ENCODE measurements around the gene MORN1.

The MORN1 gene

GRCh38 chr1:2319291-2319690 lies 72.1 kb downstream of the MORN1 start:
- TF ChIP-seq CTCF (IDR thresholded peaks at IDR 0.05; ENCODE audit: extremely low read depth, insufficient read depth, missing control alignments): no peak
- DNase-seq (ENCODE audit: low spot score): no peak
- in situ Hi-C loops (cut with MboI; ENCODE audit: low pct_unique_long_range_greater_than_20kb, low sequenced_read_pairs, unreplicated experiment): no loop called here

- no peak for DNase-seq (ENCODE audit: low spot score)
- no peak for TF ChIP-seq CTCF (IDR thresholded peaks at IDR 0.05; ENCODE audit: extremely low read depth, insufficient read depth, missing control alignments)
- in situ Hi-C loops (cut with MboI; ENCODE audit: low pct_unique_long_range_greater_than_20kb, low sequenced_read_pairs, unreplicated experiment): no loop called here
Measured at GRCh38 chr1:2318314-2319278, 72.8 kb downstream of the MORN1 start.

- in situ Hi-C loops (cut with MboI; ENCODE audit: low pct_unique_long_range_greater_than_20kb, low sequenced_read_pairs, unreplicated experiment): no loop called here
- TF ChIP-seq CTCF (IDR thresholded peaks at IDR 0.05; ENCODE audit: extremely low read depth, insufficient read depth, missing control alignments): no peak
- DNase-seq (ENCODE audit: low spot score): no peak
Measured at GRCh38 chr1:2317230-2318065, 73.9 kb downstream of the MORN1 start.

GRCh38 chr1:2316451-2316961 lies 74.8 kb downstream of the MORN1 start:
- no peak for DNase-seq (ENCODE audit: low spot score)
- in situ Hi-C loops (cut with MboI; ENCODE audit: low pct_unique_long_range_greater_than_20kb, low sequenced_read_pairs, unreplicated experiment): no loop called here

GRCh38 chr1:2315674-2316450 lies 75.5 kb downstream of the MORN1 start:
- DNase-seq (ENCODE audit: low spot score): no peak
- TF ChIP-seq CTCF (IDR thresholded peaks at IDR 0.05; ENCODE audit: extremely low read depth, insufficient read depth, missing control alignments): no peak

More at GRCh38 chr1:2316451-2316961, 74.8 kb downstream of the MORN1 start:
- no peak for TF ChIP-seq CTCF (IDR thresholded peaks at IDR 0.05; ENCODE audit: extremely low read depth, insufficient read depth, missing control alignments)

More at GRCh38 chr1:2315674-2316450, 75.5 kb downstream of the MORN1 start:
- in situ Hi-C loops (cut with MboI; ENCODE audit: low pct_unique_long_range_greater_than_20kb, low sequenced_read_pairs, unreplicated experiment): no loop called here
